WTC11 (cell line): ENCODE results near the gene DNAH7. TPM values are rescaled to one million over a fixed set of nuclear protein-coding genes. Genes with fewer than 3 reads are reported as not detected.

Experiments
- ATAC-seq: fragments of 200-7000 bp; cut with Tn5 transposase; 2 replicates; pipeline ENCODE4 v1.10.0; 2021; ENCODE audit warnings: mild to moderate bottlenecking, moderate library complexity
- CTCF ChIA-PET: fragments of 300-600 bp; sonication (Branson Sonifier 250); formaldehyde crosslinking; loops from one replicate; lab custom pipeline; 2021; ENCODE audit warnings: antibody characterized with exemption; lab: Charles Lee
- POLR2A ChIA-PET: fragments of 350-600 bp; sonication (Branson Sonifier 250); formaldehyde crosslinking; loops from one replicate; lab custom pipeline; 2021; ENCODE audit warnings: antibody characterized with exemption; lab: Charles Lee
- DNase-seq: peaks from one replicate; pipeline ENCODE4 v3.0.0; 2021; ENCODE audit warnings: low spot score
- H3K27ac Mint-ChIP-seq: 2 replicates; pipeline ENCODE4 v1.8.0; 2021; ENCODE audit warnings: mixed read lengths
- H3K27me3 Mint-ChIP-seq: 2 replicates; pipeline ENCODE4 v1.8.0; 2021; ENCODE audit warnings: low read depth, mild to moderate bottlenecking, moderate library complexity, mixed read lengths
- H3K36me3 Mint-ChIP-seq: 2 replicates; pipeline ENCODE4 v1.8.0; 2021; ENCODE audit warnings: mixed read lengths
- H3K4me1 Mint-ChIP-seq: 2 replicates; pipeline ENCODE4 v1.8.0; 2022; ENCODE audit warnings: mixed read lengths
- H3K4me3 Mint-ChIP-seq: 2 replicates; pipeline ENCODE4 v1.8.0; 2021; ENCODE audit warnings: mild to moderate bottlenecking, moderate library complexity, mixed read lengths
- H3K9me3 Mint-ChIP-seq: 2 replicates; pipeline ENCODE4 v1.8.0; 2021; ENCODE audit warnings: mixed read lengths
- AFF4 ChIP-seq: sonication (generic); formaldehyde crosslinking; IDR thresholded peaks from 2 replicates; pipeline ENCODE4 v1.8.1; 2023; ENCODE audit warnings: mild to moderate bottlenecking, missing genetic modification reagents, borderline replicate concordance
- ATF6 ChIP-seq: sonication (generic); formaldehyde crosslinking; IDR thresholded peaks from 2 replicates; pipeline ENCODE4 v1.8.1; 2023; ENCODE audit warnings: mild to moderate bottlenecking, missing genetic modification reagents
- CREM ChIP-seq: sonication (generic); formaldehyde crosslinking; IDR thresholded peaks from 2 replicates; pipeline ENCODE4 v1.8.1; 2022; ENCODE audit warnings: mild to moderate bottlenecking, missing genetic modification reagents, moderate library complexity
- E2F5 ChIP-seq: sonication (generic); formaldehyde crosslinking; IDR thresholded peaks from 2 replicates; pipeline ENCODE4 v1.8.1; 2022; ENCODE audit warnings: mild to moderate bottlenecking, moderate library complexity, missing genetic modification reagents
- EMX1 ChIP-seq: fragments of 250-450 bp; sonication (Bioruptor Pico); IDR thresholded peaks from 2 replicates; pipeline ENCODE4 v1.8.0; 2021; ENCODE audit warnings: mild to moderate bottlenecking
- FOXK1 ChIP-seq: sonication (generic); formaldehyde crosslinking; IDR thresholded peaks from 2 replicates; pipeline ENCODE4 v1.8.0; 2022; ENCODE audit warnings: mild to moderate bottlenecking, moderate library complexity, missing genetic modification reagents
- GTF2I ChIP-seq: fragments of 250-450 bp; sonication (Bioruptor Pico); conservative IDR thresholded peaks from 2 replicates; pipeline ENCODE4 v1.4.0; 2021; ENCODE audit warnings: mild to moderate bottlenecking
- HMGA2 ChIP-seq: fragments of 250-450 bp; sonication (Bioruptor Pico); IDR thresholded peaks from 2 replicates; pipeline ENCODE4 v1.4.0; 2021; ENCODE audit warnings: mild to moderate bottlenecking, moderate library complexity
- JAZF1 ChIP-seq: fragments of 250-450 bp; sonication (Bioruptor Pico); IDR thresholded peaks from 2 replicates; pipeline ENCODE4 v1.9.0; 2021; ENCODE audit warnings: moderate library complexity, mild to moderate bottlenecking, inconsistent platforms
- NFYB ChIP-seq: sonication (generic); formaldehyde crosslinking; conservative IDR thresholded peaks from 2 replicates; pipeline ENCODE4 v1.8.0; 2022; ENCODE audit warnings: low read depth, missing genetic modification reagents
- SMAD3 ChIP-seq: sonication (generic); formaldehyde crosslinking; IDR thresholded peaks from 2 replicates; pipeline ENCODE4 v1.8.0; 2022; ENCODE audit warnings: missing genetic modification reagents, mild to moderate bottlenecking, borderline replicate concordance
- SMAD4 ChIP-seq: sonication (generic); formaldehyde crosslinking; IDR thresholded peaks from 2 replicates; pipeline ENCODE4 v1.8.0; 2022; ENCODE audit warnings: mild to moderate bottlenecking, missing genetic modification reagents
- SP1 ChIP-seq: sonication (generic); formaldehyde crosslinking; conservative IDR thresholded peaks from 2 replicates; pipeline ENCODE4 v1.8.1; 2022; ENCODE audit warnings: missing genetic modification reagents
- TCF7 ChIP-seq: sonication (generic); formaldehyde crosslinking; IDR thresholded peaks from 2 replicates; pipeline ENCODE4 v1.8.0; 2022; ENCODE audit warnings: mild to moderate bottlenecking, low read depth, missing genetic modification reagents, moderate library complexity
- TEAD1 ChIP-seq: sonication (generic); formaldehyde crosslinking; IDR thresholded peaks from 2 replicates; pipeline ENCODE4 v1.8.0; 2022; ENCODE audit warnings: mild to moderate bottlenecking, missing genetic modification reagents
- total RNA-seq: library from RNA; stranded (reverse); gene quantifications from 3 replicates; pipeline ENCODE4 v1.2.3, GENCODE V29; 2021
- TF ChIP-seq, protein P1 (sequence below): fragments of 250-450 bp; sonication (Bioruptor Pico); conservative IDR thresholded peaks from 2 replicates; pipeline ENCODE4 v1.9.0; 2021; ENCODE audit warnings: mild to moderate bottlenecking
- TF ChIP-seq, protein P2 (sequence below): sonication (generic); formaldehyde crosslinking; IDR thresholded peaks from 2 replicates; pipeline ENCODE4 v1.8.1; 2022; ENCODE audit warnings: low read depth, missing genetic modification reagents, borderline replicate concordance
- TF ChIP-seq, protein P3 (sequence below): sonication (generic); formaldehyde crosslinking; IDR thresholded peaks from 2 replicates; pipeline ENCODE4 v1.8.0; 2022; ENCODE audit warnings: mild to moderate bottlenecking, missing genetic modification reagents

Gene DNAH7
- total RNA-seq, 1 experiment from 2014 or later, result 0.04 TPM

DNA sequence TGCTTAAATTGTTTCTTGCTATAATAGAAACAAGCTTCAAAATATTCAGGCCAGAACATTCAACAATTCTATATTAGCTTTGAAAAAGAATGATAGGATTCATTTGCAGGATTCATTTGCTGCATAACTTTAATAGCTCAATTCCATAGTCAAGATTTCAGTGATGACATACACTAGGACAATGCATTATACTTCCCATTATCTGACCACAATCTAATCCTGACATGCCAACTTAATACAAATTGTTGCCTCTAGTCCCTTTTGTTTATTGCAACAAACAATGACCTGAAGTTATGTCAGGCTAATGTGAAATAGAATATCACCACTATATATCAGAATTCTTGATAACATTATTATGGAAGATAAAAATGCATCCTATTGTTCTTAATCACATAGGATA, 169.4 kb downstream of the DNAH7 start:
- Mint-ChIP-seq H3K27me3 (no peaks in the 10 kb centered on the region), H3K4me1 (no peaks in the 10 kb centered on the region), H3K27ac (no peak overlapping the region), H3K4me3 (no peak overlapping the region), H3K9me3 (peaks cover 9% of the 10 kb centered on the region), H3K36me3 (no peaks in the 10 kb centered on the region)
- TF ChIP-seq FOXK1, result no peak
- no peak for TF ChIP-seq SP1 (CRISPR knock-in tag)
- DNase-seq (no peak), ATAC-seq (no peak)
- ChIA-PET POLR2A (no interaction called here), CTCF (no interaction called here)

GRCh38 chr2:195898505-195899191, 170.0 kb downstream of the DNAH7 start:
- ATAC-seq (no peak), DNase-seq (no peak)
- H3K4me1 Mint-ChIP-seq, result no peaks in the 10 kb centered on the region
- no peak overlapping the region for H3K27ac Mint-ChIP-seq
- TF ChIP-seq CREM (CRISPR knock-in tag), result no peak
- TF ChIP-seq AFF4 (CRISPR knock-in tag), result no peak
- TF ChIP-seq HMGA2 (CRISPR knock-in tag), result no peak
- no peak for TF ChIP-seq E2F5 (CRISPR knock-in tag)
- no peak for TF ChIP-seq SMAD3 (CRISPR knock-in tag)
- TF ChIP-seq, protein P1, sequence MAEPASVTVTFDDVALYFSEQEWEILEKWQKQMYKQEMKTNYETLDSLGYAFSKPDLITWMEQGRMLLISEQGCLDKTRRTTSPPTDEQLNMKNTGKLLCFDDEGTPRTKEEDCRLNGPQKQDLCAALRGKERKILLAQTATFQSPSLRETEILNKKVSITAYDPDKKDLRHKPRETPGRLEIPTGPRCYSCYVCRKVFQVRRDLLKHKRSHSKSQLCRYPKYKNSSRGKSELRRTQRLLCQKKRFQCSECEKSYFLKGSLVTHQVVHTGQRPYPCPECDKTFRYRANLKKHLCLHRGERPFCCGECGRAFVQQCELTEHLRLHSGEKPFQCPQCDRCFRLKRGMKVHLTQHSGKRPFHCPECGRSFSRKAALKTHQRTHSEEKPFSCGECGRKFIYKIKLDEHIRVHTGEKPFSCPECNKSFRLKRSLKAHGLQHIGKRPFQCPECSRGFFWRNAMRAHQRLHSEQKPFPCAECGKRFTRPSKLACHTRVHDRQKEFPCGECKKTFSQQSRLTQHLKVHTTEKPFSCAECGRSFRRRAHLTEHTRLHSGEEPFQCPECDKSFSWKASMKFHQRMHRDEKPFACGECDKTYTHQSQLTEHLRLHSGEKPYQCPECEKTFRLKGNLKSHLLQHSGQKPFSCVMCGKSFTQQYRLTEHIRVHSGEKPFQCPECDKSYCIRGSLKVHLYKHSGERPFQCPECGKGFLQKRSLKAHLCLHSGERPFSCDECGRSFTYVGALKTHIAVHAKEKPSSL (CRISPR knock-in tag), result no peak
- TF ChIP-seq, protein P2, sequence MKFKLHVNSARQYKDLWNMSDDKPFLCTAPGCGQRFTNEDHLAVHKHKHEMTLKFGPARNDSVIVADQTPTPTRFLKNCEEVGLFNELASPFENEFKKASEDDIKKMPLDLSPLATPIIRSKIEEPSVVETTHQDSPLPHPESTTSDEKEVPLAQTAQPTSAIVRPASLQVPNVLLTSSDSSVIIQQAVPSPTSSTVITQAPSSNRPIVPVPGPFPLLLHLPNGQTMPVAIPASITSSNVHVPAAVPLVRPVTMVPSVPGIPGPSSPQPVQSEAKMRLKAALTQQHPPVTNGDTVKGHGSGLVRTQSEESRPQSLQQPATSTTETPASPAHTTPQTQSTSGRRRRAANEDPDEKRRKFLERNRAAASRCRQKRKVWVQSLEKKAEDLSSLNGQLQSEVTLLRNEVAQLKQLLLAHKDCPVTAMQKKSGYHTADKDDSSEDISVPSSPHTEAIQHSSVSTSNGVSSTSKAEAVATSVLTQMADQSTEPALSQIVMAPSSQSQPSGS (CRISPR knock-in tag), result no peak
- TF ChIP-seq EMX1 (CRISPR knock-in tag), result no peak
- no peak for TF ChIP-seq NFYB
- no peak for TF ChIP-seq GTF2I (CRISPR knock-in tag)
- TF ChIP-seq, protein P3, sequence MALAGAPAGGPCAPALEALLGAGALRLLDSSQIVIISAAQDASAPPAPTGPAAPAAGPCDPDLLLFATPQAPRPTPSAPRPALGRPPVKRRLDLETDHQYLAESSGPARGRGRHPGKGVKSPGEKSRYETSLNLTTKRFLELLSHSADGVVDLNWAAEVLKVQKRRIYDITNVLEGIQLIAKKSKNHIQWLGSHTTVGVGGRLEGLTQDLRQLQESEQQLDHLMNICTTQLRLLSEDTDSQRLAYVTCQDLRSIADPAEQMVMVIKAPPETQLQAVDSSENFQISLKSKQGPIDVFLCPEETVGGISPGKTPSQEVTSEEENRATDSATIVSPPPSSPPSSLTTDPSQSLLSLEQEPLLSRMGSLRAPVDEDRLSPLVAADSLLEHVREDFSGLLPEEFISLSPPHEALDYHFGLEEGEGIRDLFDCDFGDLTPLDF (CRISPR knock-in tag), result no peak
- TF ChIP-seq SMAD4, result no peak
- no peak for TF ChIP-seq ATF6 (CRISPR knock-in tag)
- no peak for TF ChIP-seq SP1 (CRISPR knock-in tag)
- no peak for TF ChIP-seq TCF7 (CRISPR knock-in tag)
- TF ChIP-seq TEAD1 (CRISPR knock-in tag), result no peak
- TF ChIP-seq JAZF1 (CRISPR knock-in tag), result no peak
- CTCF ChIA-PET, result no interaction called here
- no peak overlapping the region for H3K4me3 Mint-ChIP-seq
- H3K9me3 Mint-ChIP-seq, result peaks cover 9% of the 10 kb centered on the region
- H3K36me3 Mint-ChIP-seq, result no peaks in the 10 kb centered on the region
- POLR2A ChIA-PET, result no interaction called here
- H3K27me3 Mint-ChIP-seq, result no peaks in the 10 kb centered on the region
